Endothelial cell (in vitro differentiated cells): Measurements from ENCODE around the gene NRXN3. TPM values are rescaled to one million over a fixed set of nuclear protein-coding genes. Genes with fewer than 3 reads are reported as not detected.
"Not testable (repeated sequence)": the region's sequence is repeated elsewhere in the genome, so short reads cannot be mapped to it uniquely, and the experiment has no call there.

Experiments used
- DNase-seq: peaks from one replicate; pipeline ENCODE4 v3.0.0; 2021; ENCODE audit warnings: low spot score
- H3K27ac Mint-ChIP-seq: one replicate; pipeline ENCODE4 v1.8.0; 2021; ENCODE audit warnings: mixed read lengths, inconsistent platforms; ENCODE audit not compliant: unreplicated experiment
- H3K27me3 Mint-ChIP-seq: one replicate; pipeline ENCODE4 v1.8.0; 2021; ENCODE audit warnings: mild to moderate bottlenecking, moderate library complexity, mixed read lengths, inconsistent platforms; ENCODE audit not compliant: unreplicated experiment
- H3K36me3 Mint-ChIP-seq: one replicate; pipeline ENCODE4 v1.8.0; 2021; ENCODE audit warnings: mild to moderate bottlenecking, low read depth, mixed read lengths, inconsistent platforms; ENCODE audit not compliant: unreplicated experiment
- H3K4me1 Mint-ChIP-seq: one replicate; pipeline ENCODE4 v1.8.0; 2021; ENCODE audit warnings: mild to moderate bottlenecking, mixed read lengths, inconsistent platforms; ENCODE audit not compliant: unreplicated experiment
- H3K4me3 Mint-ChIP-seq: one replicate; pipeline ENCODE4 v1.8.0; 2021; ENCODE audit warnings: mild to moderate bottlenecking, mixed read lengths, inconsistent platforms; ENCODE audit not compliant: unreplicated experiment
- H3K9me3 Mint-ChIP-seq: one replicate; pipeline ENCODE4 v1.8.0; 2021; ENCODE audit warnings: mixed read lengths, inconsistent platforms; ENCODE audit not compliant: unreplicated experiment
- total RNA-seq: library from RNA; stranded (reverse); fragmentation: NEBNext Ultra II Directional; extraction: Animal tissue kit (Norgen Biotek cat#: 25700); gene quantifications from one replicate; pipeline ENCODE4 v1.2.1, GENCODE V29; 2021; ENCODE audit not compliant: unreplicated experiment
- TF ChIP-seq, protein P1 (sequence below): fragments of 200-600 bp; sonication (generic); IDR thresholded peaks from one replicate; pipeline ENCODE4 v1.5.0; 2021; ENCODE audit warnings: antibody characterized with exemption; ENCODE audit not compliant: unreplicated experiment

NRXN3 gene
- total RNA-seq, 1 donor from 2014 or later = 2.3 TPM

DNA sequence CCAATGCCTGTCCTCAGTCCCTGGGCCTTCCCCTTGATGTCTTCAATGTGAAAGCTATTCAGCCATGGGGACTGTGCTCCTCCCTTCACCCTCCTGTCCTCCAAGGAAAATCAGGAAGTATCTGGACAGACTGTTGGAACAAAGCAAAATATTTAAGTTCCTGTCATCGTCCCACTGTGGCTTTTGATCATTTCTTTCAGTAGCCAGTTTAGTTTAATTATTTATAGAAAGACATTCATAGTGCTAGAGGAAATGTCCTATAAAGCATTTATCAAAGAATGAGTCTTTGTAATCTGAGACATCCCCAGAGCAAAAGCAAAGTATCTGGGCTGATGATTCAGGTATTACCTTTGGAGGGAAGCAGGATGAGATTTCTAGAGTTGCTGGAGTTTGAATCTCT, 254.1 kb downstream of the NRXN3 start:
- TF ChIP-seq, protein P1, sequence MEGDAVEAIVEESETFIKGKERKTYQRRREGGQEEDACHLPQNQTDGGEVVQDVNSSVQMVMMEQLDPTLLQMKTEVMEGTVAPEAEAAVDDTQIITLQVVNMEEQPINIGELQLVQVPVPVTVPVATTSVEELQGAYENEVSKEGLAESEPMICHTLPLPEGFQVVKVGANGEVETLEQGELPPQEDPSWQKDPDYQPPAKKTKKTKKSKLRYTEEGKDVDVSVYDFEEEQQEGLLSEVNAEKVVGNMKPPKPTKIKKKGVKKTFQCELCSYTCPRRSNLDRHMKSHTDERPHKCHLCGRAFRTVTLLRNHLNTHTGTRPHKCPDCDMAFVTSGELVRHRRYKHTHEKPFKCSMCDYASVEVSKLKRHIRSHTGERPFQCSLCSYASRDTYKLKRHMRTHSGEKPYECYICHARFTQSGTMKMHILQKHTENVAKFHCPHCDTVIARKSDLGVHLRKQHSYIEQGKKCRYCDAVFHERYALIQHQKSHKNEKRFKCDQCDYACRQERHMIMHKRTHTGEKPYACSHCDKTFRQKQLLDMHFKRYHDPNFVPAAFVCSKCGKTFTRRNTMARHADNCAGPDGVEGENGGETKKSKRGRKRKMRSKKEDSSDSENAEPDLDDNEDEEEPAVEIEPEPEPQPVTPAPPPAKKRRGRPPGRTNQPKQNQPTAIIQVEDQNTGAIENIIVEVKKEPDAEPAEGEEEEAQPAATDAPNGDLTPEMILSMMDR = no peak
- Mint-ChIP-seq H3K27me3 (no peaks in the 10 kb centered on the region), H3K4me3 (no peak overlapping the region), H3K9me3 (no peaks in the 10 kb centered on the region), H3K27ac (no peak overlapping the region), H3K4me1 (peaks cover 8% of the 10 kb centered on the region), H3K36me3 (no peaks in the 10 kb centered on the region)
- no peak for DNase-seq

GRCh38 chr14:78425330-78425729, 255.2 kb downstream of the NRXN3 start:
- Mint-ChIP-seq H3K27me3 (no peaks in the 10 kb centered on the region), H3K9me3 (no peaks in the 10 kb centered on the region), H3K27ac (no peak overlapping the region), H3K4me1 (peaks cover 8% of the 10 kb centered on the region), H3K36me3 (no peaks in the 10 kb centered on the region), H3K4me3 (no peak overlapping the region)
- no peak for DNase-seq
- TF ChIP-seq, protein P1 = no peak

DNA sequence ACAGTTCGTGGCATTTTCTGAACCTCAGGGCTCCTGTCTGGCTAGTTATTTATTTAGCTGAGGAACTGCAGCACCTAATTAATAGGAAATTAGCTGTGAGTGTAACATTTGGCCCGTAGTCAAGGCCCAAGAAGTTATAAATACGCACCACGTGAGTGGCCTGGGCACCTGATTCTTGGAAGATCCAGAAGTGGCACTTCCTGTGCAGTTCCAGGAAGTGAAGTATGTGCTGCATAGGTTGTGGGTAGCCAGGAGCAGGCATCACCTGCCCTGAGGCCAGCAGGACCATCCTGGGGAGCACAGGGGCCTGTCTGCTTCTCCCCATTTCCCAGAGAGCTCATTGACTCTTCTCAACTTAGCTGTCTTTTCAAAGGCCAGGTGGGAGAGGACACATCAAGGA, 255.6 kb downstream of the NRXN3 start:
- Mint-ChIP-seq H3K9me3 (no peaks in the 10 kb centered on the region), H3K4me1 (peaks cover 8% of the 10 kb centered on the region), H3K27ac (no peak overlapping the region), H3K27me3 (no peaks in the 10 kb centered on the region), H3K36me3 (no peaks in the 10 kb centered on the region), H3K4me3 (no peak overlapping the region)
- no peak for DNase-seq
- TF ChIP-seq, protein P1 = no peak

DNA sequence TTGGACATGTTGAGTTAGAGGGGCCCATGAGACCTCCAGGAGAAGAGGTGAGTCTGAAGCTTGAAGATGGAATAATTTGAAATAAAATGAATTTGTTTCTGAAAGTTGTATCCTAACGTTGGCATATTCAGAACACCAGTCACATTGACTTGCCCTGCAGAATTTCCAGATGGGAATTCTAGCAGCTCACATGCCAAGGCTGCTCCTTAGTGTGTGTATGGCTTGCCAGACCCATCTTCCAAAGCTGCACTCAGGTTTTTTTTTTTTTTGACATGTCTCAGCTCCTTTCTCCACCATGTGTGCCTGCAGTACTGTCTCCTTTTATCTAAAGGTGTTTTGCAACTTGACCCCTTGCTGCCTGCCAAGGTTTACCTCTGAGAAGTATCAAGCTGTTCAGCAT, 261.9 kb downstream of the NRXN3 start:
- Mint-ChIP-seq H3K4me1 (no peaks in the 10 kb centered on the region), H3K27me3 (no peaks in the 10 kb centered on the region), H3K36me3 (no peaks in the 10 kb centered on the region), H3K4me3 (no peak overlapping the region), H3K27ac (no peak overlapping the region), H3K9me3 (no peaks in the 10 kb centered on the region)
- DNase-seq = no peak
- TF ChIP-seq, protein P1 = no peak

GRCh38 chr14:78437448-78437847, 267.3 kb downstream of the NRXN3 start:
- not testable (repeated sequence) for H3K9me3 Mint-ChIP-seq, DNase-seq, H3K4me1 Mint-ChIP-seq, H3K27me3 Mint-ChIP-seq, H3K36me3 Mint-ChIP-seq, H3K4me3 Mint-ChIP-seq, H3K27ac Mint-ChIP-seq
